IMR-90 (cell line): ENCODE data around the gene CHST8. TPM values are rescaled to one million over a fixed set of nuclear protein-coding genes. Genes with fewer than 3 reads are reported as not detected.

Source experiments
- ATAC-seq: fragments of 200-7000 bp; cut with Tn5 transposase; 2 replicates; pipeline ENCODE4 v1.9.1; 2020; ENCODE audit warnings: low read depth, mild to moderate bottlenecking, moderate library complexity
- BruUV-seq: library from RNA; stranded (reverse); fragments of 400-500 nt; replicated peaks from 2 replicates; lab custom pipeline; 2021; lab: Mats Ljungman, UMichigan
- CTCF ChIA-PET: fragments of 300-600 bp; formaldehyde crosslinking; extraction: SDS; loops from one replicate; lab custom pipeline; 2021; ENCODE audit warnings: antibody characterized with exemption; lab: Yijun Ruan, JAX
- POLR2A ChIA-PET: fragments of 300-600 bp; sonication (Branson Sonifier 250); formaldehyde crosslinking; loops from one replicate; lab custom pipeline; 2022; ENCODE audit warnings: antibody characterized with exemption; ENCODE audit not compliant: unreplicated experiment; lab: Charles Lee
- DNase-seq: peaks from one replicate; pipeline ENCODE4 v3.0.0; 2013
- H2AFZ ChIP-seq: replicated peaks from 2 replicates; pipeline ENCODE3; 2013; ENCODE audit warnings: low read length, mild to moderate bottlenecking; ENCODE audit not compliant: poor library complexity
- H2AK5ac ChIP-seq: 2 replicates; pipeline ENCODE4 v1.6.1; 2013; ENCODE audit warnings: low read depth, low read length, inconsistent platforms
- H2AK9ac ChIP-seq: replicated peaks from 2 replicates; pipeline ENCODE3; 2013; ENCODE audit warnings: mild to moderate bottlenecking, low read depth, low read length, moderate library complexity; ENCODE audit not compliant: poor library complexity
- H2BK120ac ChIP-seq: 2 replicates; pipeline ENCODE4 v1.6.1; 2013; ENCODE audit warnings: low read depth, low read length, inconsistent platforms
- H2BK15ac ChIP-seq: 3 replicates; pipeline ENCODE4 v1.6.1; 2013; ENCODE audit warnings: low read depth, low read length, inconsistent platforms
- H2BK20ac ChIP-seq: 2 replicates; pipeline ENCODE4 v1.6.1; 2013; ENCODE audit warnings: low read depth, mild to moderate bottlenecking, inconsistent platforms, low read length, moderate library complexity
- H2BK5ac ChIP-seq: 2 replicates; pipeline ENCODE4 v1.6.1; 2013; ENCODE audit warnings: mild to moderate bottlenecking, low read depth, low read length, inconsistent platforms; ENCODE audit not compliant: poor library complexity, severe bottlenecking
- H3K14ac ChIP-seq: replicated peaks from 2 replicates; pipeline ENCODE4 v1.6.1; 2013; ENCODE audit warnings: low read depth, low read length, inconsistent platforms
- H3K18ac ChIP-seq: 2 replicates; pipeline ENCODE4 v1.6.1; 2013; ENCODE audit warnings: low read depth, low read length, control low read depth
- H3K23ac ChIP-seq: 2 replicates; pipeline ENCODE4 v1.6.1; 2013; ENCODE audit warnings: low read depth, low read length, inconsistent platforms
- H3K27ac ChIP-seq: 2 replicates; pipeline ENCODE4 v1.5.1; 2013; ENCODE audit warnings: mild to moderate bottlenecking, control low read depth, low read length; ENCODE audit not compliant: insufficient read depth
- H3K27me3 ChIP-seq: 2 replicates; pipeline ENCODE4 v1.6.1; 2013; ENCODE audit warnings: low read length; ENCODE audit not compliant: control insufficient read depth, insufficient read depth
- H3K36me3 ChIP-seq: 2 replicates; pipeline ENCODE4 v1.6.1; 2013; ENCODE audit warnings: low read length, mixed read lengths; ENCODE audit not compliant: control insufficient read depth, insufficient read depth
- H3K4ac ChIP-seq: 2 replicates; pipeline ENCODE4 v1.6.1; 2013; ENCODE audit warnings: low read depth, low read length, inconsistent platforms
- H3K4me1 ChIP-seq: 2 replicates; pipeline ENCODE4 v1.6.1; 2013; ENCODE audit warnings: low read length, mixed read lengths; ENCODE audit not compliant: control insufficient read depth, insufficient read depth
- H3K4me2 ChIP-seq: 2 replicates; pipeline ENCODE4 v1.6.1; 2013; ENCODE audit warnings: low read depth, mild to moderate bottlenecking, control low read depth, low read length, moderate library complexity
- H3K4me3 ChIP-seq: 2 replicates; pipeline ENCODE4 v1.5.1; 2013; ENCODE audit warnings: low read depth, mild to moderate bottlenecking, control low read depth, low read length, moderate library complexity; ENCODE audit not compliant: insufficient read depth
- H3K56ac ChIP-seq: 2 replicates; pipeline ENCODE4 v1.6.1; 2013; ENCODE audit warnings: low read length, inconsistent platforms; ENCODE audit not compliant: insufficient read depth; ENCODE audit errors: extremely low read depth
- H3K79me1 ChIP-seq, 2 experiments: 2 replicates each; pipeline ENCODE4 v1.6.1; 2013; ENCODE audit warnings: low read length in 2 of 2, inconsistent platforms in 1 of 2, low read depth in 1 of 2
- H3K9ac ChIP-seq: 2 replicates; pipeline ENCODE4 v1.6.1; 2013; ENCODE audit warnings: low read depth, low read length, control low read depth
- H3K9me1 ChIP-seq: 2 replicates; pipeline ENCODE4 v1.6.1; 2013; ENCODE audit warnings: low read length, inconsistent platforms; ENCODE audit not compliant: insufficient read depth
- H3K9me3 ChIP-seq: 2 replicates; pipeline ENCODE4 v1.6.1; 2013; ENCODE audit warnings: low read length; ENCODE audit not compliant: control insufficient read depth, insufficient read depth
- H4K20me1 ChIP-seq: 2 replicates; pipeline ENCODE4 v1.6.1; 2013; ENCODE audit warnings: low read length, inconsistent platforms; ENCODE audit not compliant: insufficient read depth
- H4K5ac ChIP-seq: 2 replicates; pipeline ENCODE4 v1.6.1; 2013; ENCODE audit warnings: mild to moderate bottlenecking, low read depth, low read length, control low read depth
- H4K8ac ChIP-seq, 2 experiments: 2 replicates each; pipeline ENCODE4 v1.6.1; 2013; ENCODE audit warnings: low read depth in 2 of 2, low read length in 2 of 2, control low read depth in 1 of 2, inconsistent platforms in 1 of 2
- H4K91ac ChIP-seq: 2 replicates; pipeline ENCODE4 v1.6.1; 2013; ENCODE audit warnings: low read depth, low read length, inconsistent platforms; ENCODE audit not compliant: insufficient read depth
- BHLHE40 ChIP-seq: fragments of 150-350 bp; IDR thresholded peaks from 2 replicates; pipeline ENCODE4 v1.6.1; 2016; ENCODE audit warnings: mild to moderate bottlenecking, low read depth, low read length
- CEBPB ChIP-seq: IDR thresholded peaks from 2 replicates; pipeline ENCODE4 v1.6.1; 2012; ENCODE audit warnings: low read depth, low read length, improper control_type of control experiment
- CHD1 ChIP-seq: IDR thresholded peaks from 2 replicates; pipeline ENCODE4 v1.6.1; 2012; ENCODE audit warnings: low read depth, low read length, improper control_type of control experiment
- FOS ChIP-seq: fragments of 150-350 bp; IDR thresholded peaks from 2 replicates; pipeline ENCODE4 v1.6.1; 2016; ENCODE audit warnings: low read depth, low read length
- MAFK ChIP-seq: IDR thresholded peaks from 2 replicates; pipeline ENCODE4 v1.6.1; 2012; ENCODE audit warnings: low read depth, low read length, improper control_type of control experiment
- MXI1 ChIP-seq: IDR thresholded peaks from 2 replicates; pipeline ENCODE4 v1.6.1; 2012; ENCODE audit warnings: low read depth, mild to moderate bottlenecking, low read length, moderate library complexity, borderline replicate concordance
- NFE2L2 ChIP-seq: fragments of 150-350 bp; IDR thresholded peaks from 2 replicates; pipeline ENCODE4 v1.6.1; 2016; ENCODE audit warnings: low read depth, mild to moderate bottlenecking, low read length
- POLR2A ChIP-seq: IDR thresholded peaks from 2 replicates; pipeline ENCODE4 v1.6.1; 2012; ENCODE audit warnings: mild to moderate bottlenecking, low read depth, low read length
- RAD21 ChIP-seq: IDR thresholded peaks from 2 replicates; pipeline ENCODE4 v1.6.1; 2012; ENCODE audit warnings: low read length, improper control_type of control experiment
- SMC3 ChIP-seq: fragments of 150-350 bp; IDR thresholded peaks from 2 replicates; pipeline ENCODE4 v1.6.1; 2016; ENCODE audit warnings: low read depth, mild to moderate bottlenecking, antibody characterized with exemption, low read length, moderate library complexity
- WGBS, 2 experiments: methylation state at CpG; one replicate each; pipeline versions ENCODE4 v1.1.5 to v1.1.7; 2013; ENCODE audit warnings: missing lambda C conversion rate in 2 of 2; ENCODE audit not compliant: insufficient read length in 1 of 2; ENCODE audit errors: extremely low coverage in 2 of 2; 5-methylcytosine and 5-hydroxymethylcytosine counted together
- dilution Hi-C: fragments of 300-500 bp; cut with HindIII; formaldehyde crosslinking; loops from one replicate; pipeline ENCODE4 v1.14.3; 2018; ENCODE audit warnings: low sequenced_read_pairs; ENCODE audit not compliant: unreplicated experiment
- in situ Hi-C: fragments of 300-500 bp; cut with MboI; formaldehyde crosslinking; loops from 3 replicates; pipeline ENCODE4 v1.14.3; 2019; ENCODE audit warnings: low sequenced_read_pairs, inconsistent platforms, mixed read lengths
- intact Hi-C: fragments of 100-400 bp; cut with micrococcal nuclease; formaldehyde crosslinking; loops from 2 replicates; pipeline ENCODE4 v1.10.0; 2022
- polyA plus RNA-seq, 3 experiments: library from polyadenylated mRNA; depleted of rRNA; stranded (reverse); fragments of >200 nt; gene quantifications; 2 replicates each; pipeline ENCODE4 v1.2.3, GENCODE V29; 2012; ENCODE audit warnings: low replicate concordance in 1 of 3
- total RNA-seq: library from RNA; depleted of rRNA; stranded (reverse); fragments of >200 nt; gene quantifications from 2 replicates; pipeline ENCODE4 v1.2.3, GENCODE V29; 2012
- TF ChIP-seq, protein P1 (sequence below): conservative IDR thresholded peaks from 2 replicates; pipeline ENCODE4 v1.5.1; 2012; ENCODE audit warnings: mild to moderate bottlenecking, low read depth, low read length, improper control_type of control experiment
- TF ChIP-seq, protein P2 (sequence below): fragments of 150-350 bp; IDR thresholded peaks from 2 replicates; pipeline ENCODE4 v1.6.1; 2017; ENCODE audit warnings: mild to moderate bottlenecking, antibody characterized with exemption, low read length, low read depth

The CHST8 gene
- total and polyA plus RNA-seq, 2 of the 4 experiments (the other 2 are of a cell fraction), result not detected

DNA sequence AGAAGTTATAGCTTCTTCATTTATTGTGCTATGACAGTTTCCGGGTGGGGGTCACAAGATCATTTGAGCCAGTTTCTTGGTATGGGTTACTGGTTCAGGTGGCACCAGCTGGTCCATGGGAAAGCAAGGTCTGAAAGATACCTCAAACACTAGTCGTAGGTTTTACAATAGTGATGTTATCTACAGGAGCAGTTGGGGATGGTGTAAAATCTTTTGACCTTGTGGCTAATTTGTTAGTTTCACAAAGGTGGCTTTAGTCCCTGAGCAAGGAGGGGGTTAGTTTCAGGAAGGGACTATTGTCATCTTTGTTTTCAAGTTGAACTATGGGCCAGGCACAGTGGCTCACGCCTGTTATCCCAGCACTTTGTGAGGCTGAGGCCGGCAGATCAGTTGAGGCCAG lies 24.6 kb downstream of the CHST8 start:
- Histone ChIP-seq H3K56ac (no peak overlapping the region), H4K5ac (no peak overlapping the region), H3K9me1 (no peaks in the 10 kb centered on the region), H3K4me3 (no peak overlapping the region), H3K23ac (no peak overlapping the region), H3K27me3 (no peaks in the 10 kb centered on the region), H2AK5ac (no peak overlapping the region), H3K9ac (no peak overlapping the region), H4K20me1 (no peaks in the 10 kb centered on the region), H2BK5ac (no peak overlapping the region), H4K8ac (no peak overlapping the region), H2BK15ac (no peak overlapping the region), H3K4ac (no peak overlapping the region), H3K79me1 (no peaks in the 10 kb centered on the region), H3K27ac (no peak overlapping the region), H3K14ac (no peak overlapping the region), H3K4me1 (no peaks in the 10 kb centered on the region), H4K91ac (no peak overlapping the region), H2BK120ac (no peak overlapping the region), H2AFZ (no peak overlapping the region), H3K36me3 (no peaks in the 10 kb centered on the region), H3K4me2 (no peak overlapping the region), H2BK20ac (no peak overlapping the region), H3K9me3 (no peaks in the 10 kb centered on the region), H2AK9ac (no peak overlapping the region), H3K18ac (no peak overlapping the region)
- WGBS, 2 experiments, result no CpG with 5 or more reads among the region's 4 CpGs
- DNase-seq, result no peak
- dilution Hi-C loops (no loop called here), intact Hi-C loops (no loop called here), in situ Hi-C loops (no loop called here)
- BruUV-seq, result no TSS peak
- CTCF ChIA-PET, result no interaction called here
- ATAC-seq, result no peak
- POLR2A ChIA-PET, result no interaction called here
- no peak for TF ChIP-seq BHLHE40
- no peak for TF ChIP-seq MXI1
- TF ChIP-seq NFE2L2, result no peak
- TF ChIP-seq, protein P1, sequence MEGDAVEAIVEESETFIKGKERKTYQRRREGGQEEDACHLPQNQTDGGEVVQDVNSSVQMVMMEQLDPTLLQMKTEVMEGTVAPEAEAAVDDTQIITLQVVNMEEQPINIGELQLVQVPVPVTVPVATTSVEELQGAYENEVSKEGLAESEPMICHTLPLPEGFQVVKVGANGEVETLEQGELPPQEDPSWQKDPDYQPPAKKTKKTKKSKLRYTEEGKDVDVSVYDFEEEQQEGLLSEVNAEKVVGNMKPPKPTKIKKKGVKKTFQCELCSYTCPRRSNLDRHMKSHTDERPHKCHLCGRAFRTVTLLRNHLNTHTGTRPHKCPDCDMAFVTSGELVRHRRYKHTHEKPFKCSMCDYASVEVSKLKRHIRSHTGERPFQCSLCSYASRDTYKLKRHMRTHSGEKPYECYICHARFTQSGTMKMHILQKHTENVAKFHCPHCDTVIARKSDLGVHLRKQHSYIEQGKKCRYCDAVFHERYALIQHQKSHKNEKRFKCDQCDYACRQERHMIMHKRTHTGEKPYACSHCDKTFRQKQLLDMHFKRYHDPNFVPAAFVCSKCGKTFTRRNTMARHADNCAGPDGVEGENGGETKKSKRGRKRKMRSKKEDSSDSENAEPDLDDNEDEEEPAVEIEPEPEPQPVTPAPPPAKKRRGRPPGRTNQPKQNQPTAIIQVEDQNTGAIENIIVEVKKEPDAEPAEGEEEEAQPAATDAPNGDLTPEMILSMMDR, result no peak
- TF ChIP-seq, protein P2, sequence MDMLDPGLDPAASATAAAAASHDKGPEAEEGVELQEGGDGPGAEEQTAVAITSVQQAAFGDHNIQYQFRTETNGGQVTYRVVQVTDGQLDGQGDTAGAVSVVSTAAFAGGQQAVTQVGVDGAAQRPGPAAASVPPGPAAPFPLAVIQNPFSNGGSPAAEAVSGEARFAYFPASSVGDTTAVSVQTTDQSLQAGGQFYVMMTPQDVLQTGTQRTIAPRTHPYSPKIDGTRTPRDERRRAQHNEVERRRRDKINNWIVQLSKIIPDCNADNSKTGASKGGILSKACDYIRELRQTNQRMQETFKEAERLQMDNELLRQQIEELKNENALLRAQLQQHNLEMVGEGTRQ, result no peak
- TF ChIP-seq SMC3, result no peak
- TF ChIP-seq POLR2A, result no peak
- no peak for TF ChIP-seq CHD1
- TF ChIP-seq FOS, result no peak
- TF ChIP-seq CEBPB, result no peak
- TF ChIP-seq RAD21, result no peak
- no peak for TF ChIP-seq MAFK
